Articular chondrocyte of knee joint (primary cell): ENCODE data around the gene DIDO1. TPM values are rescaled to one million over a fixed set of nuclear protein-coding genes. Genes with fewer than 3 reads are reported as not detected.

Experiments
- small RNA-seq: library from RNA; depleted of rRNA; stranded (forward); fragments of <200 nt; gene quantifications from one replicate; pipeline ENCODE3, GENCODE V24; 2012
- total RNA-seq: library from RNA; depleted of rRNA; stranded (reverse); fragments of >200 nt; gene quantifications from 2 replicates; pipeline ENCODE4 v1.2.3, GENCODE V29; 2012

DIDO1 gene
- total RNA-seq = 44.0 and 44.8 TPM in 2 replicates

DNA sequence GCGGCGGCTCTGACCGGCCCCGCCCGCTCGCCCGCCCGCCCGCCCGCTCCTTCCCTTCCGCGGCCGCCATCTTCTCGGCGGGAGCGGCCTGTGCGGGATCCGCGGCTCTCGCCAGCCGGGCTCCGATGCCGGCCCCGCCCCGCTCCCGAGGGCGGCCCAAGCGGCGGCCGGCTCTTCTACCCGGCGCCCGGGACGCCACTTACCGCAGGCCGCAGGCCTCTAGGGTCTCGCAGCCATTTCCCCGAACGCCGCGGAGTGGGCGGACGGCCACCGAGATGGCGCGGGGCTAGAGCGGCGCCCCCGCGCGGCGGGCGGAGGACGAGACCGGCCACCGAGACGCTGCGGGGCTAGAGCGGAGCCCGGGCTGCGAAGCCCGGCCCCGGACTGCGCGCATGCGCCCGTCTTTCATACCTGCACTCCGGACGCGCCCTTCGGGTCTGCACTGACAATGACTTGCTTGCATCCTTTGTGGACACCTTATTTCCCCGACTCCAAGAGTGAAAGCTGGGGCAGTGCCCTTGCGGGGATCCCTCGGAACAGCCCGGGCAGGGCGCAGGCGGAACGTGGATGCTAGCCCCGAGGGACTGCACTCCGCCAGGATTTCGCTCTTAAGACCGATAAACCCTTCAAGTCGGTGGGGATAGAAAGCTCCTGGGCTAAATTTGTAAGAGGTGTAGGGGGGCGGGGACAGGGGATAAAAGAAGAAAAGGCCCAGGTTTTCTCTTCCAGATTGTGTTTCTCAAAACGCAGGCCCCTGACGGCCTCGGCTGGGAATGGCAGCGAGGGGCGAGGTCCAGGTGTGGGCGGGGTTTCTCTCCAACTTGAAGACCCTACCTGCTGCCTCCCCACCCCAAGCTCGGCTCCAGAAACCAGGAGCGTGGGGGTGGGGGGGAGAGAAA, at the start of gene DIDO1:
Gene DIDO1 (minus strand): TSS at position 277 of the 899 bp plus-strand sequence.

DNA sequence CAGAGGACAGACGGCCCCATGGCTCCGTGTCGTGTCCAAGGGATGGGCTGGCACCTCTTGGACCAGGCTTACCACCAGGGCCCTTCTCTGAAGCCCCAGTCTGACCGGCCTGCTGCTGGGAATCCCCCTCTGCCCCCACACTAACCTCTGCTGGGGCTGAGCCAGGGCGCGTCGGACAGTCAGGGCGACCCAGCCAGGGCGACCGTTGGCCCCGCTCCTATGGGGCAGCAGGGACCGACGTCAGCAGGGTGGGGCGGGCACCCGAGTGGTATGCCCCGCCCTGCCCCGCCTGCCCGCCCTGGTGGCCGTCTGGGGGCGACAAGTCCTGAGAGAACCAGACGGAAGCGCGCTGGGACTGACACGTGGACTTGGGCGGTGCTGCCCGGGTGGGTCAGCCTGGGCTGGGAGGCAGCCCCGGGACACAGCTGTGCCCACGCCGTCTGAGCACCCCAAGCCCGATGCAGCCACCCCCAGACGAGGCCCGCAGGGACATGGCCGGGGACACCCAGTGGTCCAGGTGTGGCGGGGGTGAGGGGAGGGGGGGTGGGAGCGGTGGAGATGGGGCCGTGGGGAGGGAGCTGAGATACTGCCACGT, 26.2 kb upstream of the DIDO1 start, which contains the start of gene SLC17A9:
Gene SLC17A9 (plus strand): TSS at position 337 of the 595 bp plus-strand sequence. CDS start 122 bp downstream, at position 459.

DNA sequence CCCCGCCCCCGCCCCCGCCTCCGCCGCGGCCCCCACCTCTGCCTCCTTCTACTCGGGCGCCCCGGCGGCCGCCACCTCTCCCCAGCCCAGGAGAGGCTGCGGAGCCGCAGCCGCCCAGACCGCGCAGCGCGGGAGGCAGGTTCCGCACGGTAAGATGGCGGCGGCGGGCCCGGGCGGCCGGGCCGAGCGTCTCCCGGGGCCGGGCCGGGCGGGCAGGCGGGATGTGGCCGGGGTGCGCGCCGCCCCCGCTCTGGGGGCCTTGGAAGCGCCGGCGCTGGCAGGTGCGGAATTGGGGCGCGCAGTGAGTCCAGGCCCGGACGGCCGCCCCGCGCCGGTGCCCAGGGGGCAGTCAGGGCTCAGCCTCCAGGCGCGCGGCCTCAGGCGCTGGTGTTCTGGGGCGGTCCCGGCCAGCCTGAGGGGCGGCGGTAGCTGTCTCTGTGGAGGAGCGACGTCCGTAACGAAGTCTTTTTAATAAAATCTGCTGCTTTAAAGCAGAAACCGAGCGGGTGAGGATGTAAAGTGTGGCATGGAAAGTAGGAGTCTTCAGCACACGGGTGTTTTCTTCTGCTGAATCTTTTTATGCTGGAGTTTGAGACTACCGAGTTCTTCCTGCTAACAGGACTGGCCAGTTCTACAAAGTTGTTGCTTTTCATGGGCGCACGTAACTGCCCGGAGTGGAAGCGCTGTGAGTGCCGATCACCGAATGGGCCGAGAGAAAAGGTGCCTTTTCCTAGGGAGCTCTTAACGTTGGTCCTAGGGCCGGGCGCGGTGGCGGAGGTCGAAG, 12.0 kb upstream of the DIDO1 start, which contains the start of gene GID8:
Gene GID8 (plus strand): TSS at position 43 of the 784 bp plus-strand sequence. CDS start 3,356 bp downstream, outside the sequence.

DNA sequence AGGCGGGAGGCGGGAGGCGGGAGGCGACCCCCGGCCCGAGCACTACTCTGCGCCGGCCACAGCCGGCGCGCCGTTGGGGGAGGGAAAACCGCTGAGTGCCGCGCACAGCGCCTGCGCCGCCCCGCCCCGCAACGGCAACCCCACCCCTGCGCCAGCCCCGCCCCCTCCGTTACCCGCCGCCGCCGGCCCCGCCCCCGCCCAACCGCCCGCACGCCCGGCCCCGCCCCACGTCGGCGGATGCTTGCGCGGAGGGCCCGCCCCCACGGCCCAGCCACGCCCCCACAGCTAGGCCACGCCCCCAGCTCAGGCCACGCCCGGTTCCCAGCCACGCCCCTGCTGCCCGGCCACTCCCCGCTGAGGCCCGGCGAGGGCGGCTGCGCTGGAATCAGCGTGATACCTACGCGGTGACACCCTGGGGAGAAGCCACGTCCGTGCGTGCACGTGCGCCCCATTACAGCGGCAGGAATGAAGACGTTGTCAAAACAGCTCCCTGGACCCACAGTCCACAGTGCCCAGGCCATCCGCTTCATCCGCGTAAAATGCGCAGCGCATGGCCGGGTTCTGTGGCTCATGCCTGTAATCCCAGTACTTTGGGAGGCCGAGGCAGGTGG, 64.5 kb downstream of the DIDO1 start, which contains the start of gene TCFL5:
Gene TCFL5 (minus strand): TSS at position 97 of the 611 bp plus-strand sequence. CDS start 152 bp downstream, outside the sequence.

Small RNA genes within 50 kb of the gene (small RNA-seq; reads per million reads assigned to genes)
- gene DPH3P1 = not detected

Other genes starting within 250 kb of the DIDO1 start
- gene NTSR1, start 217.7 kb downstream of the DIDO1 start, total RNA-seq = not detected in 2 replicates
- gene MRGBP, start 130.0 kb downstream of the DIDO1 start, total RNA-seq = 13.0 and 15.5 TPM in 2 replicates
- 29.9 and 35.9 TPM in 2 replicates for gene OGFR, start 121.7 kb downstream of the DIDO1 start, total RNA-seq
- gene COL9A3, start 109.5 kb downstream of the DIDO1 start, total RNA-seq = 0.86 and 1.0 TPM in 2 replicates
- 15.2 and 17.9 TPM in 2 replicates for gene TCFL5, start 64.7 kb downstream of the DIDO1 start, total RNA-seq
- gene GID8, start 11.6 kb upstream of the DIDO1 start, total RNA-seq = 31.8 and 34.6 TPM in 2 replicates
- 6.7 and 6.9 TPM in 2 replicates for gene SLC17A9, start 26.2 kb upstream of the DIDO1 start, total RNA-seq
- gene BHLHE23, start 80.5 kb upstream of the DIDO1 start, total RNA-seq = not detected in 2 replicates